Kidney epithelial cell (primary cell): ENCODE data around the gene PCMT1. TPM values are rescaled to one million over a fixed set of nuclear protein-coding genes. Genes with fewer than 3 reads are reported as not detected.

ENCODE experiments used
- DNase-seq: peaks from one replicate; pipeline ENCODE4 v3.0.0-alpha.2; 2010; ENCODE audit warnings: low read depth
- H3K27me3 ChIP-seq: 2 replicates; pipeline ENCODE4 v1.6.0; 2011; ENCODE audit warnings: low read length; ENCODE audit not compliant: control insufficient read depth, insufficient read depth
- H3K36me3 ChIP-seq: 2 replicates; pipeline ENCODE4 v1.5.1; 2011; ENCODE audit warnings: low read length; ENCODE audit not compliant: control insufficient read depth, insufficient read depth
- H3K4me3 ChIP-seq: 2 replicates; pipeline ENCODE4 v1.5.1; 2011; ENCODE audit warnings: low read depth, mild to moderate bottlenecking, control low read depth, low read length
- total RNA-seq: library from RNA; depleted of rRNA; stranded (reverse); fragments of >200 nt; gene quantifications from 2 replicates; pipeline ENCODE4 v1.2.3, GENCODE V29; 2015
- TF ChIP-seq, protein P1 (sequence below): IDR thresholded peaks from 2 replicates; pipeline ENCODE4 v1.5.1; 2011; ENCODE audit warnings: mild to moderate bottlenecking, moderate library complexity, low read length, control low read depth, inconsistent platforms; ENCODE audit not compliant: insufficient read depth, poor library complexity, severe bottlenecking

PCMT1 gene
- total RNA-seq, 1 donor from 2014 or later: 112 TPM

DNA sequence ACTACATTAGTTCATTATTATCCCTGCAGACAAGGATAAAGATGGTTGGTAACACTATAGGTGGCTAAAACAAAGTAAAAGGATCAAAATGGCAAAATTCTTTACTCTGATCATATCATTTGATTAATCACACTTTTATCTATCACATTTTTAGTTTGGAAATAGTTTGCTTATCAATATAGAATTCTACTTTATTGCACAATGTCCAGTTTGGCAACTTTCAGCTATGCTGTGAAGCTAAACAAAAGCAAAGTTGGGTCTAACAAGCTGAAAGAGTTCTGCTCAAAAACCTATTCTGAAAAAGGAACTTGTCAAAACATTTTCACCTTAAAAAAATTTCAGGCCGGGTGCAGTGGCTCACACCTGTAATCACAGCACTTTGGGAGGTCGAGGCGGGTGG, 23.8 kb upstream of the PCMT1 start:
- no peaks in the 10 kb centered on the region for H3K27me3 ChIP-seq
- TF ChIP-seq, protein P1, sequence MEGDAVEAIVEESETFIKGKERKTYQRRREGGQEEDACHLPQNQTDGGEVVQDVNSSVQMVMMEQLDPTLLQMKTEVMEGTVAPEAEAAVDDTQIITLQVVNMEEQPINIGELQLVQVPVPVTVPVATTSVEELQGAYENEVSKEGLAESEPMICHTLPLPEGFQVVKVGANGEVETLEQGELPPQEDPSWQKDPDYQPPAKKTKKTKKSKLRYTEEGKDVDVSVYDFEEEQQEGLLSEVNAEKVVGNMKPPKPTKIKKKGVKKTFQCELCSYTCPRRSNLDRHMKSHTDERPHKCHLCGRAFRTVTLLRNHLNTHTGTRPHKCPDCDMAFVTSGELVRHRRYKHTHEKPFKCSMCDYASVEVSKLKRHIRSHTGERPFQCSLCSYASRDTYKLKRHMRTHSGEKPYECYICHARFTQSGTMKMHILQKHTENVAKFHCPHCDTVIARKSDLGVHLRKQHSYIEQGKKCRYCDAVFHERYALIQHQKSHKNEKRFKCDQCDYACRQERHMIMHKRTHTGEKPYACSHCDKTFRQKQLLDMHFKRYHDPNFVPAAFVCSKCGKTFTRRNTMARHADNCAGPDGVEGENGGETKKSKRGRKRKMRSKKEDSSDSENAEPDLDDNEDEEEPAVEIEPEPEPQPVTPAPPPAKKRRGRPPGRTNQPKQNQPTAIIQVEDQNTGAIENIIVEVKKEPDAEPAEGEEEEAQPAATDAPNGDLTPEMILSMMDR: no peak
- H3K4me3 ChIP-seq: no peak overlapping the region
- H3K36me3 ChIP-seq: no peaks in the 10 kb centered on the region
- no peak for DNase-seq

- no peak overlapping the region for H3K4me3 ChIP-seq
- H3K27me3 ChIP-seq: no peaks in the 10 kb centered on the region
- TF ChIP-seq, protein P1: no peak
- no peaks in the 10 kb centered on the region for H3K36me3 ChIP-seq
- no peak for DNase-seq
These were observed 21.6 kb upstream of the PCMT1 start for GRCh38 chr6:149727793-149728498.

DNA sequence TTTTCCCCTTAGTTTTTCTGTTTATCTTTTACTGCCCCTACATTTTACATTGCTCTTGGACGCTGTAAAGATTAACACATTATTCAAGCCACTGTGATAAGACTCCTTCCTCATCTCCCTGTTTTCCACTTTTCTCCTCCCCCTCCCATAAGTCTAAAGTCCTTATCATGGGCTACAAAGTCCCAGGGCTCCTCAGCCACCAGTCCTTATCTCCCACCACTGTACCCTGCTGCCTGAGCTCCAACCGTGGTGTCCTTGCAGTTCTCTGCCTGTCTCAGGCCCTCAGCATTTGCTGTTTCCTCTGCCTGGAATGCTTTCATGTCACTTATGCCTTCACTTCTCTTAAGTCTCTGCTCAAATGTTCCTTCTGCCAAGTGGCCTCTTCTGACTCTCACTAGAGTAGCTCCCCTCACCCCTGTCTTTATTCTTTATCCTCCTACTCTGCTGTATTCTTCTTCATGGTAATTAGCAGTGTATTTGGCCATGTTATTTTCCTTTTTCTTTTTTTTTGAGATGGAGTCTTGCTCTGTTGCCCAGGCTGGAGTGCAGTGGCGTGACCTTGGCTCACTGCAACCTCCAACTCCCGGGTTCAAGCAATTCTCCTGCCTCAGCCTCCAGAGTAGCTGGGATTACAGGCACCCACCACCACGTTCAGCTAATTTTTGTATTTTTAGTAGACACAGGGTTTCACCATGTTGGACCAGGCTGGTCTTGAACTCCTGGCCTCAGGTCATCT, 20.9 kb upstream of the PCMT1 start:
- DNase-seq: no peak
- Histone ChIP-seq H3K4me3 (no peak overlapping the region), H3K36me3 (no peaks in the 10 kb centered on the region), H3K27me3 (no peaks in the 10 kb centered on the region)
- TF ChIP-seq, protein P1: no peak

DNA sequence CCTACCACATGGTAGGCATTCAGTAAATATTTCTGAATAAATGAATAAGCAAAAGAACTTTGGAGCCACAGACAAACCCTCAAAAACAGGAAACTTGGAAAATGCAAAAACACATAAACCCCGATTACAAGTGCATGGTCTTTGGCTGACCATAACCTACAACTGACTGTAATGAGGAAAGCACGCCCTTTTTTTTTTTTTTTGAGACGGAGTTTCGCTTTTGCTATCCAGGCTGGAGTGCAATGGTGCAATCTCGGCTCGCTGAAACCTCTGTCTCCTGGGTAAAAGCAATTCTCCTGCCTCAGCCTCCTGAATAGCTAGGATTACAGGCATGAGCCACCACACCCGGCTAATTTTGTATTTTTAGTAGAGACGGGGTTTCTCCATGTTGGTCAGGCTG, 19.7 kb upstream of the PCMT1 start:
- no peak overlapping the region for H3K4me3 ChIP-seq
- no peaks in the 10 kb centered on the region for H3K36me3 ChIP-seq
- no peaks in the 10 kb centered on the region for H3K27me3 ChIP-seq
- TF ChIP-seq, protein P1: no peak
- no peak for DNase-seq

GRCh38 chr6:149733089-149733720, 16.3 kb upstream of the PCMT1 start:
- H3K27me3 ChIP-seq: no peaks in the 10 kb centered on the region
- H3K36me3 ChIP-seq: no peaks in the 10 kb centered on the region
- TF ChIP-seq, protein P1: no peak
- no peak overlapping the region for H3K4me3 ChIP-seq
- no peak for DNase-seq
